HG02870 (cell line): ENCODE measurements around the gene FAF1.

Experiments
- ATAC-seq: cut with Tn5 transposase; IDR thresholded peaks from one replicate; pipeline ENCODE4 v1.9.1; 2021; ENCODE audit warnings: mild to moderate bottlenecking, moderate library complexity; ENCODE audit not compliant: unreplicated experiment

Gene FAF1

GRCh38 chr1:50710099-50710498 is 250.0 kb downstream of the FAF1 start:
- no peak for ATAC-seq

GRCh38 chr1:50707824-50708223 is 252.2 kb downstream of the FAF1 start:
- ATAC-seq: peak; percentile 34

GRCh38 chr1:50705699-50706098 is 254.4 kb downstream of the FAF1 start:
- ATAC-seq: no peak

- no peak for ATAC-seq
These were observed 255.0 kb downstream of the FAF1 start for GRCh38 chr1:50705041-50705440.

- ATAC-seq: no peak
These were observed 255.9 kb downstream of the FAF1 start for GRCh38 chr1:50704126-50704525.

GRCh38 chr1:50703240-50703639 is 256.8 kb downstream of the FAF1 start:
- no peak for ATAC-seq

GRCh38 chr1:50702395-50702794 is 257.7 kb downstream of the FAF1 start:
- no peak for ATAC-seq

GRCh38 chr1:50701706-50702317 is 258.3 kb downstream of the FAF1 start:
- ATAC-seq: no peak

GRCh38 chr1:50700621-50701020 is 259.4 kb downstream of the FAF1 start:
- ATAC-seq: no peak

GRCh38 chr1:50700214-50700613 is 259.9 kb downstream of the FAF1 start:
- no peak for ATAC-seq

- no peak for ATAC-seq
These were observed 260.3 kb downstream of the FAF1 start for GRCh38 chr1:50699795-50700194.

- no peak for ATAC-seq
These were observed 262.3 kb downstream of the FAF1 start for GRCh38 chr1:50697440-50698421.

GRCh38 chr1:50693829-50694228 is 266.2 kb downstream of the FAF1 start:
- ATAC-seq: no peak

- no peak for ATAC-seq
These were observed 275.9 kb downstream of the FAF1 start for GRCh38 chr1:50684185-50684584.

- no peak for ATAC-seq
These were observed 278.1 kb downstream of the FAF1 start for GRCh38 chr1:50681931-50682330.

GRCh38 chr1:50667710-50668356 is 292.2 kb downstream of the FAF1 start:
- ATAC-seq: no peak

GRCh38 chr1:50667272-50667671 is 292.8 kb downstream of the FAF1 start:
- ATAC-seq: no peak

- no peak for ATAC-seq
These were observed 293.2 kb downstream of the FAF1 start for GRCh38 chr1:50666849-50667248.

GRCh38 chr1:50665413-50665812 is 294.7 kb downstream of the FAF1 start:
- no peak for ATAC-seq

- no peak for ATAC-seq
These were observed 298.4 kb downstream of the FAF1 start for GRCh38 chr1:50661626-50662025.

- ATAC-seq: no peak
These were observed 300.9 kb downstream of the FAF1 start for GRCh38 chr1:50659107-50659662.
